ENCODE data around the gene RNASE8. TPM values are rescaled to one million over a fixed set of nuclear protein-coding genes. Genes with fewer than 3 reads are reported as not detected.

Gene RNASE8
- total and polyA plus RNA-seq, 7 donors: not detected

DNA sequence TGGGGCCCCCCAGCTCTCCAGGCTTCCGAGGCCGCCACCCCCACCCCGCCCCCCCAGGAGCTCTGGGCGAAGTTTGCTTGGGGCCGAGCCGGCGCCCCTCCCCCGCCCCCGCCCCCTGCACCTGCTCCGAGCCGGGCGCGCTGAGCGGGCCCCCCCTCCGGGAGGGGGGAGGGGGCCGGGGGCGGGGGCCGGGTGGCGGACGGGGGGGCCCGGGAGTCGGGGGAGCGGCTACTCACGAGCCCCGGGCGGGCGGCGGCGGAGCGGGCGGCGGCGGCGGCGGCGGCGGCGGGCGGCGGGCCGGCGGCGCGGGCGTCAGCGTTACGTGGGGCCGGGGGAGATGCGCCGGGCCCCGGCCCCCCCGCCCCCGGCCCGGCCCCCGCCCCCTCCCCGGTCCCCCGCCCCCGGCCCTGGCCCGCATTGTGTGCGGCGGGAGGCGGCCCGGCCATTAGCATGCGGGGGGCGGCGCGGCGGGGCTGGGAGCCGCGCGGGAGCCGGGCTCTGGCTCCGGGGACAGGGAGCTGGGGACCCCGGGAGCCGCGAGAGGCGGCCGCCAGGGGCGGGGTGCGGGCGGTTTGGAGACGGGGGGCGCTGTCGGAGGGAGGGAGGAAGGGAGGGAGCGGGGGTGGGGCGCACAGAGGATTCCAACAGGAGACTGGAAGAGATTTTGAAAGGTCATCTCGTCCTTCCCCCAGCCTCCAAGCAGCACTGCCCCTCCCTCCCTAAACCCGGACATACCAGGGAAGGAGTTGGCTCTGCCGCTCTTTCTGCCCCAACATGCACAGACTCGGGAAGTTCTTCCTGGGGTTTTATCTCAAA is 40.7 kb downstream of the RNASE8 start, which contains the start of gene ZNF219:
Gene ZNF219, minus strand, starts transcription at position 580 of the 816 bp plus-strand sequence. CDS start 5,064 bp downstream, outside the sequence.
- H3K27ac ChIP-seq: peak within 1 kb of the TSS; percentile 73
- H3K36me3 ChIP-seq (ENCODE audit: insufficient read depth in 1 of 2, low read depth in 1 of 2): no peaks in the 10 kb centered on the region
- peak; percentile 68 to 70 for DNase-seq
- H3K4me1 ChIP-seq: peaks cover 24% of the 10 kb centered on the region
- peak; percentile 49 to 66 (median 57) for ATAC-seq
- H3K27me3 ChIP-seq (ENCODE audit: insufficient read depth in 3 of 3, low read length in 2 of 3): no peaks in the 10 kb centered on the region
- H3K4me3 ChIP-seq: peak within 1 kb of the TSS; percentile 74
- TF ChIP-seq, protein P1, sequence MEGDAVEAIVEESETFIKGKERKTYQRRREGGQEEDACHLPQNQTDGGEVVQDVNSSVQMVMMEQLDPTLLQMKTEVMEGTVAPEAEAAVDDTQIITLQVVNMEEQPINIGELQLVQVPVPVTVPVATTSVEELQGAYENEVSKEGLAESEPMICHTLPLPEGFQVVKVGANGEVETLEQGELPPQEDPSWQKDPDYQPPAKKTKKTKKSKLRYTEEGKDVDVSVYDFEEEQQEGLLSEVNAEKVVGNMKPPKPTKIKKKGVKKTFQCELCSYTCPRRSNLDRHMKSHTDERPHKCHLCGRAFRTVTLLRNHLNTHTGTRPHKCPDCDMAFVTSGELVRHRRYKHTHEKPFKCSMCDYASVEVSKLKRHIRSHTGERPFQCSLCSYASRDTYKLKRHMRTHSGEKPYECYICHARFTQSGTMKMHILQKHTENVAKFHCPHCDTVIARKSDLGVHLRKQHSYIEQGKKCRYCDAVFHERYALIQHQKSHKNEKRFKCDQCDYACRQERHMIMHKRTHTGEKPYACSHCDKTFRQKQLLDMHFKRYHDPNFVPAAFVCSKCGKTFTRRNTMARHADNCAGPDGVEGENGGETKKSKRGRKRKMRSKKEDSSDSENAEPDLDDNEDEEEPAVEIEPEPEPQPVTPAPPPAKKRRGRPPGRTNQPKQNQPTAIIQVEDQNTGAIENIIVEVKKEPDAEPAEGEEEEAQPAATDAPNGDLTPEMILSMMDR (IDR thresholded peaks at IDR 0.05): no peak
- intact Hi-C loops (cut with DNase I): loop anchor here in 1 of 2 donors (10.0 kb wide), 1 partner anchor 413 kb away; the partner anchor contains the start of genes ANG and RNASE4
- no peaks in the 10 kb centered on the region for H3K9me3 ChIP-seq
- WGBS, 3 donors: 0 to 1% (median 1%) methylated on average over 9 to 69 of the region's 90 CpGs

DNA sequence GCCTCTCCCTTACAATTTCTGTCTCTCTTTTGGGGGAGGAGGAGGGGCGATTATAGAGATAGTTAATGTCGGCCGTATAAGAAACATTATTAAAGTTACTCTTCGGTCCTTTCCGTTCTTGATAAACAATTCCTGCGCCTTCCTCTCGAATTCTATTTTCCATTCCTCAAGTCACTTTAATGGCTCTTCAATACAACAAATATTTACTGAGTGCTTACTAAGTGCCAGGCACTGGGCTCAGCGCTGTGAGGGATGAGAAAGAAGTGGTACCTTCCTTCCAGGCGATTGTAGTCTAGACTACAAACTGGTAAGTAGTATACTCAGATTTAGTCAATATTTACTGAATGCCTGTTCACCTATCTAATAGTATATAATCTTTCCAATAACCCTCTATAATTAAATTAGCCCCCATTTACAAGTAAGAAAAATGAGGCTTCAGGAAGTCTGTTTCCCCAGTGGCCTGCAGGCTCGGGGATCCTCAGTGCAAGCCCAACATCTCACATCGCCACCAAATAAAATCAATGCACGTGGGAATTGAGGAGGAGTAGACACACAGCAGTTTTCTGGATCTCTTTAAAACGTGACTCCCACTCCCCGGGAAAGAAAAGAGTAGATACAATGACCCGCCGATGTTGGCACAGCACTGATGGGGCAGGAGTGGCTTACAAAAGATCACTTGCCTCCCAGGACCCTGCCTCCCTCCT is 41.4 kb downstream of the RNASE8 start:
- DNase-seq (no peak), ATAC-seq (no peak)
- Histone ChIP-seq H3K27ac (peak overlapping the region; percentile 67), H3K4me3 (peak overlapping the region; percentile 74), H3K9me3 (no peaks in the 10 kb centered on the region), H3K36me3 (ENCODE audit: insufficient read depth in 1 of 2, low read depth in 1 of 2) (no peaks in the 10 kb centered on the region), H3K4me1 (peaks cover 24% of the 10 kb centered on the region), H3K27me3 (ENCODE audit: insufficient read depth in 3 of 3, low read length in 2 of 3) (no peaks in the 10 kb centered on the region)
- intact Hi-C loops (cut with DNase I): loop anchor here in 1 of 2 donors (10.0 kb wide), 1 partner anchor 414 kb away; the partner anchor contains the start of genes ANG and RNASE4
- TF ChIP-seq, protein P1 (IDR thresholded peaks at IDR 0.05): no peak
- WGBS, 3 donors: 5 to 12% (median 7%) methylated on average over 16 of the region's 16 CpGs

DNA sequence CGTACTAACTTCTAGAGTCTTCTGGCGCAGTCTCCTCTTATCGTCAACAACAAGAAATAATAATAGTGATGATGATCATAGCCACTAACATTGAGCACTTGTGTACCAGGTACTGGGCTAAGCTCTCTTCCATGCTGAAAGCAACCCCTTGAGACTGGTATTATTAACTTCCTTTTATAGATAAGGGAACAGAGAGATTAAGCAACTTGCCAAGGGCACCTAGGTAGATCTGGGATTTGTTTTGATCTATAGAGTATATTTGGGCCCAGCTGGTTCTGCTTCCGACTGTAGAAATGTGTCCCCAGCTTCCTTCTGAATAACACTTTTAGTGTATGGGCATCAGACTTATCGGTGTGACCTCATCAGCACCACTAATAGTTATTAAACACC is 42.0 kb downstream of the RNASE8 start:
- no peak for ATAC-seq
- WGBS, 3 donors: 59 to 71% (median 69%) methylated on average over 5 of the region's 5 CpGs
- peak overlapping the region; percentile 74 for H3K4me3 ChIP-seq
- H3K36me3 ChIP-seq (ENCODE audit: insufficient read depth in 1 of 2, low read depth in 1 of 2): no peaks in the 10 kb centered on the region
- peaks cover 25% of the 10 kb centered on the region for H3K4me1 ChIP-seq
- no peaks in the 10 kb centered on the region for H3K9me3 ChIP-seq
- no peak for DNase-seq
- TF ChIP-seq, protein P1 (IDR thresholded peaks at IDR 0.05): no peak
- H3K27me3 ChIP-seq (ENCODE audit: insufficient read depth in 3 of 3, low read length in 2 of 3): no peaks in the 10 kb centered on the region
- peak overlapping the region; percentile 67 for H3K27ac ChIP-seq
- intact Hi-C loops (cut with DNase I): loop anchor here in 1 of 2 donors (10.0 kb wide), 1 partner anchor 415 kb away; the partner anchor contains the start of genes ANG and RNASE4

DNA sequence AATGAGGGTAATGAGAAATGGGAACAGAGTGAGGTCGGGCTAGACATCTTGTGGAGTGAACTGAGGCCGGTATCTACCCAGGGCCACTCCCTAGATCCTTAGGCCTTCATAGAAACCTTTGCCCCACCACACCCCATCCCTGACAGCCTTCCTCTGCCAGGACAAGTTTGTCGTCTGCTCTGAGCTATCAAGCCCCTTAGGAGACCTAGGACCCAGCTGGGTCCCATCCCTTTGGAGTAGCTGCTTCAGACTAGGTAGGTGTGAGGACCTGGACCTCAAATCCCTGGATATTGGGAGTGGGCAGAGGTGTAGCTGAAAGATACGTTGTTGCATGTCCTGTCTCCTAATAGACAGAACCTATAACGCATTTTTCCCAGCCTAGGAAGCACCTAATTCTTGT is 43.3 kb downstream of the RNASE8 start, which contains the start of gene TMEM253:
Gene TMEM253, plus strand, starts transcription at position 136 of the 400 bp plus-strand sequence. CDS start 278 bp downstream, outside the sequence.
- peaks cover 37% of the 10 kb centered on the region for H3K4me1 ChIP-seq
- no peak within 1 kb of the TSS for H3K27ac ChIP-seq

More for the DNA sequence above, 43.3 kb downstream of the RNASE8 start, which contains the start of gene TMEM253:
- Histone ChIP-seq H3K4me3 (no peak within 1 kb of the TSS), H3K9me3 (no peaks in the 10 kb centered on the region), H3K36me3 (ENCODE audit: insufficient read depth in 1 of 2, low read depth in 1 of 2) (no peaks in the 10 kb centered on the region), H3K27me3 (ENCODE audit: insufficient read depth in 3 of 3, low read length in 2 of 3) (no peaks in the 10 kb centered on the region)
- TF ChIP-seq, protein P1 (IDR thresholded peaks at IDR 0.05): no peak
- WGBS, 3 donors: 86 to 93% (median 88%) methylated on average over 5 of the region's 5 CpGs
- ATAC-seq: no peak
- DNase-seq: no peak
- intact Hi-C loops (cut with DNase I): loop anchor here (5.0 to 10.0 kb wide), 3 partner anchors 34 to 639 kb away; partner anchors contain the start of genes ANG (in 1 of the 2), PIP4P1 (in 1 of the 2) and RNASE4 (in 1 of the 2)
